MV-4-11 (cell line): ENCODE data around the gene HP1BP3.

Experiments used
- DNase-seq: peaks from one replicate; lab custom pipeline; 2025; lab: John Stamatoyannopoulos, UW

HP1BP3 gene

DNA sequence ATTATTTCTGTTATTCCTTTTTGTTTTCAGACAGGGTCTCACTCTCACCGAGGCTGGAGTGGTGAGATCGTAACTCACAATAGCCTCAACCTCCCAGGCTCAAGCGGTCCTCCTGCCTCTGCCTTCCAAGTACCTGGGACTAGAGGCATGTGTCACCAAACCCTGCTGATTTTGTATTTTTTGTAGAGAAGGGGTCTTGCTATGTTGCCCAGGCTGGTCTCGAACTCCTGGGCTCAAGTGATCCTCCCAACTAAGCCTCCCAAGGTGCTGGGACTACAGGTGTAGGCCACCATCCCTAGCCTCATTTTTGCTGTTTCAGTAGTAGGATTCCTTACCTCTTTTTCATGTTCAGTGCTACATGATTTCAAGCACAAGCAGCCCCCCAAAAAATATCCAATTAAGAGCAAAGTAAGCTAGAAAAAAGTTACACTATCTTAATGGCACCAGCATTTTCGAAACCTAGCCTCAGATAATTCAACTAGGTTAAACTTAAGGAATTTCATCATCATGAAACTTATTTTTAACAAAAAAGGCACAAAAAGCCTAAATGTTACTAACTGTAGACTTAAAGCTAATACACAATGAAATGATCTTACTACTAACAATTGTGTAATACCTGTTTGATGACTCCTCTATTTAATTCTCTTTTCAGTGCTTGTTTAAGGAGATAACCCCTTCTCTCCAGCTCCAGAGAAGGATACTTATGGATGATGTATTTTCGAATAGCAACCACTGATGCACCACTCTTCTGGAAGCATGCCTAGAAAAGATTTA is 16.6 kb downstream of the HP1BP3 start:
- DNase-seq: no peak

- no peak for DNase-seq
Observed at GRCh38 chr1:20767271-20767670, 19.8 kb downstream of the HP1BP3 start.

DNA sequence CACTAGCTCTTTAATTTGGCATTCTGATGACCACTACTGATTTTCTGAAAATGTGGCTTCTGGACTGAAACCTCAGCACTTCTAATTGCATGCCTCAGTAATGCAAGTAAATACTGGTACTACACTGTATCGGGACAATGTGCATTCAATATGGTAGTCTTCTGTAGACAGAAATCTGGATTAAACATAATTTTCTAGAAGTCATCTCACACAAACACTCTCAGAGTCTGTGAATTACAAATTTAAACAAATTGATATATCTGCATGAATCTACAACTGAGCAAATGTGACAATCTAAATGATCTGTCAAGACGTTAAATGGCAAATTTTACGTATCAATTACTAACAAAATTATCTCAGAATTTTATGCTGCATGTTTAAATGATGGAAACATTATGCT is 23.7 kb downstream of the HP1BP3 start:
- DNase-seq: no peak

GRCh38 chr1:20760322-20760721 is 26.8 kb downstream of the HP1BP3 start:
- no peak for DNase-seq

GRCh38 chr1:20753589-20753988 is 33.5 kb downstream of the HP1BP3 start:
- no peak for DNase-seq

DNA sequence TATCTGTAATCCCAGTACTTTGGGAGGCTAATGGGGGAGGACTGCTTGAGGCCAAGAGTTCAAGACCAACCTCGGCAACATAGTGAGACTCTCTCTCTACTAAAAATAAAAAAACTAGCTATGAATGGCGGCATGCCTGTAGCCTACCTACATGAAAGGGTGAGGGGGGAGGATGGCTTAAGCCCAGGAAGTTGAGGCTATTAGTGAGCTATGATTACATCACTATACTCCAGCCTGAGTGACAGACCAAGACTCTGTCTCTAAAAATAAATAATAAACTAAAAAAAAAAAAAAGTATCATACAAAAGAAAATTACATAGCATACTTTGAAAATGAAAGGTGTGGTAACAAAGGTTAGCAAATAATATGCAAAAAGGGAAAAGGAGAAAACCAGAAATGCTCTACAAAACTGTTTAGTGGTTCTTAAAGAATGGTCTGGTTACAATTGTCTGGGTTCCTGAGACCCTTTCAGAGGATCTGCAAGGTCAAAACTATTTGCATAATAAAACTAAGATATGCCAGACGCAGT is 35.6 kb downstream of the HP1BP3 start:
- no peak for DNase-seq

DNA sequence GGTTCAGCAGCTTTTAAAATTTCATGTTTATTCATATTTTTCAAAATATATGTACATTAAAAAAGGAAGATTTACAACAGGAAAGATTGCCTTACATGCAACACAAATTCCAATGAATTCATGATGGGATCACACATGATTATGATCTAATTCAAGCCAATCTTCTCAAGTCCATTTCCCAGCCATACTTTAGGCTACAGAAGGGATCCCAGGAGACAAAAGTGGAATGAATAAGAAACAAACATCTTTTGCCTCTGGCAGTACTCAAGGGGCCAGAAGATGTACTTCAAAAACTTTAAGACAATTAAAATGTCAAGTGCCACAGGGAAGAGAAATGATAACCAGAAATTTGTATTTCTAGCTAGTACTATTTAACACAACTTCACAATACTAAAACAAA is 44.4 kb downstream of the HP1BP3 start:
- DNase-seq: no peak

- no peak for DNase-seq
Observed at GRCh38 chr1:20740781-20741180, 46.3 kb downstream of the HP1BP3 start.

- DNase-seq: no peak
Observed at GRCh38 chr1:20739225-20739624, 47.9 kb downstream of the HP1BP3 start.

DNA sequence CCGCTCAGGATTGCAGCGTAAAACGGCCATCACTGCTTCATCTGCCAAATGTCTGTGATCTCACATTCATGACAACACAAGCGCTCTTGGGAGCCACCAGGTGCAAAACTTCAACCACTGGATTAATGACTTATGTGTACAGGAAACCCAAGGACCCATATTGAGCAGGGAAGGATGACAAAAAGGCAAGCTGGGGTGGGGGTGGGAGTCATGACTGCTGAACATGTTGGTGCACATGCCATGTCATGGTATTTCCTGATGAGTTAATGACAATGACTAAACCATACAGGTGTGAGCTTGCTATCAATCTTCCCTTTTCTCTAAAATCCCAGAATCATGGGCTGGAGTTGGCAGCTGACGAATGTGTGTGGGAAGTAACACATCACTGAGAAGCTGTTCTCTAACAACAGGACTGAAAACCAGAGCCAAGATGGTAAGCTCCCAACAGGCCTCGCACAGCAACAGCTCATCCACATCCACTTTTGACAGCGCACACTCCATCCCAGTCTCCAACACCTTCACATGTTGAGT is 51.5 kb downstream of the HP1BP3 start:
- DNase-seq: no peak

DNA sequence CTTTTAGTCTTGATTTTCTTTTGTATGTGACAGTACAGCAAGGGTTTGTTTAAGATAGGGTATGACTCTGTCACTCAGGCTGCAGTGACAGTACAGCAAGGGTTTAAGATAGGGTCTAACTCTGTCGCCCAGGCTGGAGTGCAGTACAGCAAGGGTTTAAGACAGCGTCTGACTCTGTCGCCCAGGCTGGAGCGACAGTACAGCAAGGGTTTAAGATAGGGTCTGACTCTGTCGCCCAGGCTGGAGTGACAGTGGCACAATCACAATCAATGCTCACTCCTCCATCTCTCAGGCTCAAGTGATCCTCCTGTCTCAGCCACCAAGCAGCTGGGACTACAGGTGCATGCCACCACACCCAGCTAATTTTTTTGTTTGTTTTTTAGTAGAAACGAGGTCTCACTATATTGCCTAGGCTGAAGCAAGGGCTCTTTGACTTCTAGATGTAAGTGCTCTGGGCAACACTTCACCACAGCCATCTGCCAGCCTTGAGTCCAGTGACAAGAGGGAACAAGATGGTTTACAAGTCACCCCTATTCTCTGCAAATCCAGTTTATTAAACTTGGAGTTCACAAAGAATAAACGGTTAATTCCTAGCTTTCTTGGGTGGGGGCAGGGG is 53.6 kb downstream of the HP1BP3 start:
- DNase-seq: no peak

GRCh38 chr1:20732588-20733359 is 54.3 kb downstream of the HP1BP3 start, which contains the start of gene SH2D5:
Gene SH2D5 (minus strand): TSS chr1:20732703. CDS start chr1:20728044, 4,659 bp downstream.
- peak; percentile 69 for DNase-seq

- no peak for DNase-seq
Observed at GRCh38 chr1:20732071-20732587, 55.0 kb downstream of the HP1BP3 start.

GRCh38 chr1:20731057-20731991 is 55.8 kb downstream of the HP1BP3 start:
- DNase-seq: no peak

DNA sequence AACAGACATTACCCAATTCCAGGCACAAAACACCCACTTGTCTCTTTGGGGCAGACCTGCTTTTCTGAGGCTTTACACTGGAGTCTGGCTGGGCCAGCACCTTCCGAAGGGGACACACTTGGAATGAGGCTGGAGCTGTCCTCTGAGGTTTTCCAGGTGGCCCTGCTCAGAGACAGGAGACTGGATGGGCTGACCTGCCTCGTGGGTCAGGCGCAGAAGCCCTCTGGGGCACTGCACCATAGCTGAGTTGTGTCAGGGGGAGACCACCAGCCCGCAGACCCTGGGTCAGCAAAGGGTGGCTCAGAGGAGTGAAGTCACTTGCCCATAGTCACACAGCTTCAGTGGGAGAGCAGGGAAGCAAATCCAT is 56.4 kb downstream of the HP1BP3 start:
- no peak for DNase-seq

GRCh38 chr1:20729990-20730689 is 57.0 kb downstream of the HP1BP3 start:
- DNase-seq: no peak

DNA sequence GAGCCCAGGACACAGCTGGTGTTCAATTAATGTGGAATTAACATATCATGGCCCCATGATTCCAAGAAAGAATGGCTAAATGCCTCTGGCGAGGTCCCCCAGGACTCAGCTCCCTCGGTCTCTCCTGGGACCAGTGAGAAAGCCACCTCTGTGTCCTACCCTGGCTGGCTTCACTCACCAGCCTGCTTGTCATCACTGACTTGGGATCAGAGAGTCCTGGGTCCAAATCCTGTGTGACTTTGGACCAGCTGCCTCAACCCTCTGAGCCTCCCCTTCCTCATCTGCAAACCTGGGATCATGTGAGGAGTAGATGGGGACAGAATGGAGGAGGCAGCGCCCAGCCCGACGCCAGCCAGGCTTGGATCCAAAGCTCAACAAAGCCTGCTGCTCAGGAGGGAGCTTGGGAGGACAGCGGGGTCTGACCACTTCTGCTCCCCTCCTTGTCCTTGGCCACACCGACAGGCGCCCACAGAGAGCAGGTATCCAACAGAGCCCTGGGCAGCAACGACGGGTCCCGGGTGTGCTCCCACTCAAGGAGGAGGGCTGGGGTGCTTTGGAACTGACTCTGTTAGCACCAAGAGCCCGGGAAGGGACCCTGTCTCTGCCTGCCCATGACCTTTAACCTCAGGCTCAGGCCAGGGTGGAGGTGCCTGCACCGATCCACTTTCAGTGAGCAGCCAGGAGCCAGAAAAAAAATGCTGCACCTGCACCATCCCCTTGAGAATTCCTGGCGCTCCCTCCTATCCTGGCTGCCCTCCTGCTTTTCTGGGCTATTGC is 57.8 kb downstream of the HP1BP3 start:
- DNase-seq: no peak

DNA sequence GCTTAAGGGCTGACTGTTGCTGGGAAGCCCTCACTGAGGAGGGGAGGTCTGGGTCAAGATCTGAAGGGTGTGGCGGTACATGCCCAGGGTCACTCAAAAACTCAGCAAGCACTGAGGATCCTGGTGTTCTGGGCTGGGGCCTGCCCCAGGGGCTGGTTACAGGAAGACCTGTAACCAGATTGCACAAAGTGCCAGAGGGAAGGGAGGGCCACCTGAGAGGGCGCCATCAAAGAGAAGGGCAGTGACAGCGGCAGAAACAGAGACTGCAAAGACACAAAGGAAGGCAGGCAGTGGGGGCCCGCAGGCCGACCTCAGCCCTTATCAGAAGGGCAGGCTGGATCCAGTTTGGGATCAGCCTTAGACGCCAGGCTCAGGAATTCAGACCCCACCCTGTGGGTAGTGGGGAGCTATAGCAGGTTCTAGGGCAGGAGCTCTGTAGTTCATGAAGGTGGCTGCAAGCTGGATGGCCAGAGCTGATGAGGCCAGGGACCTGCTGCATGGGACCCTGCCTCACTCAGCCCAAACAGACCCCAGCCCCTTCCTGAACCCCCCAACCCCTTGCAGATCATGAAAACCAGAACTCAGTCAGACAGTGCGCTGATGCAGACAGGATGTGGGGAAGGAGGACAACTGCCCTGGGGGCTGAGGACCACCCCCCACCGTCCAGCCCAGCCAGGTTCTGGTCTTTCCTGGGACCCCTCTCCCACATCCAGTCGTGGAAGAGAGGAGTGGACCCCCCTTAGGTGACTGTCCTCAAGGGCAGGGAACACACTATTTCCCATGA is 58.5 kb downstream of the HP1BP3 start:
- DNase-seq: no peak
